NOMO-1 treated with dmso at 0.1 percent for 144 hours (cell line): ENCODE data around the gene KCNH2.

Source experiments
- DNase-seq: peaks from one replicate; lab custom pipeline; 2025; ENCODE audit not compliant: unreplicated experiment; lab: John Stamatoyannopoulos, UW

KCNH2 gene

DNA sequence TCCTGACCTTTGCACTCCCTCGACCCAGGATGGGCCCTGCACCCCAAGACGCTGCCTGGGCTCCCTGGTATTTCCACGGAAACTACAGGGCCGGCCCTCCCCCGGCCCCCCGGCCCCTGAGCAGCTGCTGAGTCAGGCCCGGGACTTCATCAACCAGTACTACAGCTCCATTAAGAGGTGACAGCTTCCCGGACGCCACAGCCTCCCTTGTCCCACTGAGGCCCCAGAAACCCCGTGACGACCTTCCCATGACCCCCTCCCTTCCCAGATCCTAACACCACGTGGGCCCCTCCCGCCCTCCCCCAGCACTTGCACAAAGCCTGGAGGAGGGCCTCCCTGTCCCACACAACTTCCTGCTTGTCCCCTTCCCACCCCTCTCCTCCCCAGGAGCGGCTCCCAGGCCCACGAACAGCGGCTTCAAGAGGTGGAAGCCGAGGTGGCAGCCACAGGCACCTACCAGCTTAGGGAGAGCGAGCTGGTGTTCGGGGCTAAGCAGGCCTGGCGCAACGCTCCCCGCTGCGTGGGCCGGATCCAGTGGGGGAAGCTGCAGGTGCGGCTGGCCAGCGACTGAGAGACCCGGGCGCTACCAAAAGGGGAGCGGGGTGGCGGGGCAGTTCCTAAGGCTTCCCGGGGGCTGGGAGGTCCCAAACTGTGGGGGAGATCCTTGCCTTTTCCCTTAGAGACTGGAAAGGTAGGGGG lies 18.4 kb upstream of the KCNH2 start:
- DNase-seq = no peak

DNA sequence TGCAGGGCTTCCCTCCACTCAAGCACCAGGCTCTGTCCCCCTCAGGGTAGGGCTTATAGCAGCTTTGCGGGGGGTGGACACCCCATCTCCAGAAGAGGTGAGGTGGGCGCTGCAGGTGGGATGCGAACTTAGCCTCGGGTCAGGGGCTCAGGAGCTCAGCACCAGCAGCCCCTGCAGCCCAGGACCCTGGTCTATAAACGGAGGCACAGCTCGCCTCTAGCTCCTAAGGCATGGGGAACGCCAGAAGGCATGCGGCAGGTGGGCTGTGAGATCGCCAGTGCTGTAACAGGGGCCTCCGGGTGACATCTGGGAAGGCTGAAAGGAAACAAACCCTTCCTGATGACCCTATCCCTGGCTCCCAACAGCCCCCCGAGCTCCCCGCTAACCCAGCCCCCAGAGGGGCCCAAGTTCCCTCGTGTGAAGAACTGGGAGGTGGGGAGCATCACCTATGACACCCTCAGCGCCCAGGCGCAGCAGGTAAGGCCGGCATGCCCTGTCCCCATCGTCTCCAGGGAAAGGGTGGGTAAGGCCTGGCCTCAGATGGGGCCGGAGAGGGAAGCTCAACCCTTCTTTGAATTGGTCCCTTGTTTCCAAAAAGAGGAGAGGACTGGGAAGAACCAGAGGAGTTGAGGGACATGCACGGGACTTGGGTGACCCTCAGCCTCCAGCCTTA lies 16.9 kb upstream of the KCNH2 start:
- no peak for DNase-seq

DNA sequence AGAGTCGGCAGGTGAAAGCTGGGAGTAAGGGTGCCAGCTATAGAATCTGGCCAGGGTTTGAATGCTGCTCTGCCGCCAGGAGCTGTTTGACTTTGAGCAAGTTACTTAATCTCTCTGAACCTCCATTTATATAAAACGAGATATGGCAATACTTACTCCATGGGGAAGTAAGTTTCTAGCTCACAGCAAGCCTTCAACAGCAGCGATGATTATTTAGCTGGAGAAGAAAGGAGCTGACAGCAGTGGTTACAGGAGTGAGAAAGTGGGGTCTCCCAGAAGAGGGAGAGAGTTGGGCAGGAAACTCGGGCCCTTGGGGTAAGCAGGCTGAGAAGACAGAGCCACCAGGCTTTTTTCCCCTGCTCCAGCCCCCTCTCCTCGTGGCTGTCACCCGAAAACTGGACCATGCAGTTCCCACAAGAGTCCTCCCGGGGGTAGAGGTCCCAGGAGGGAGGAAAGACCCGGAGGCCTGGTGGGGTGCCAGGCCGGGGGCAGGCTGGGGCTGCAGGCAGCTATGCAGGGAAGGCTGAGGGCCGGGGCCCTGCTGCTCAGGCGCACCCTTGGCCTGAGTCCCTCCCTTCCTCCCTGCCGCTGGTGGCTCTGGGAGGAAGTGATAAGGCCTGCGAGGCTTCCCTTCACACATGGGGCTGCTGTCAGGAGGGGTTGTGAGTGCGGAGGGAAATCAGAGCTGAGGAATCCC lies 16.2 kb upstream of the KCNH2 start:
- no peak for DNase-seq

DNA sequence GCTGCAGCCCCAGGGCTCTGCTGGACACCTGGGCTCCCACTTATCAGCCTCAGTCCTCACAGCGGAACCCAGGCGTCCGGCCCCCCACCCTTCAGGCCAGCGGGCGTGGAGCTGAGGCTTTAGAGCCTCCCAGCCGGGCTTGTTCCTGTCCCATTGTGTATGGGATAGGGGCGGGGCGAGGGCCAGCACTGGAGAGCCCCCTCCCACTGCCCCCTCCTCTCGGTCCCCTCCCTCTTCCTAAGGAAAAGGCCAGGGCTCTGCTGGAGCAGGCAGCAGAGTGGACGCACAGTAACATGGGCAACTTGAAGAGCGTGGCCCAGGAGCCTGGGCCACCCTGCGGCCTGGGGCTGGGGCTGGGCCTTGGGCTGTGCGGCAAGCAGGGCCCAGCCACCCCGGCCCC lies 15.4 kb upstream of the KCNH2 start:
- DNase-seq = no peak

DNA sequence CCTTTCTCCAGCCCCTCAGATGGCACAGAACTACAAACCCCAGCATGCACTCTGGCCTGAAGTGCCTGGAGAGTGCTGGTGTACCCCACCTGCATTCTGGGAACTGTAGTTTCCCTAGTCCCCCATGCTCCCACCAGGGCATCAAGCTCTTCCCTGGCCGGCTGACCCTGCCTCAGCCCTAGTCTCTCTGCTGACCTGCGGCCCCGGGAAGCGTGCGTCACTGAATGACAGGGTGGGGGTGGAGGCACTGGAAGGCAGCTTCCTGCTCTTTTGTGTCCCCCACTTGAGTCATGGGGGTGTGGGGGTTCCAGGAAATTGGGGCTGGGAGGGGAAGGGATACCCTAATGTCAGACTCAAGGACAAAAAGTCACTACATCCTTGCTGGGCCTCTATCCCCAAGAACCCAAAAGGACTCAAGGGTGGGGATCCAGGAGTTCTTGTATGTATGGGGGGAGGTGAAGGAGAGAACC lies 14.7 kb upstream of the KCNH2 start:
- DNase-seq = no peak

- DNase-seq = no peak
These were observed 14.0 kb upstream of the KCNH2 start for GRCh38 chr7:150992051-150992640.

- DNase-seq = no peak
These were observed 12.5 kb upstream of the KCNH2 start, which contains the start of gene NOS3 for GRCh38 chr7:150990416-150991186. Gene NOS3, plus strand, starts transcription at chr7:150991017. Its CDS starts 2,787 bp downstream, at chr7:150993804.

DNA sequence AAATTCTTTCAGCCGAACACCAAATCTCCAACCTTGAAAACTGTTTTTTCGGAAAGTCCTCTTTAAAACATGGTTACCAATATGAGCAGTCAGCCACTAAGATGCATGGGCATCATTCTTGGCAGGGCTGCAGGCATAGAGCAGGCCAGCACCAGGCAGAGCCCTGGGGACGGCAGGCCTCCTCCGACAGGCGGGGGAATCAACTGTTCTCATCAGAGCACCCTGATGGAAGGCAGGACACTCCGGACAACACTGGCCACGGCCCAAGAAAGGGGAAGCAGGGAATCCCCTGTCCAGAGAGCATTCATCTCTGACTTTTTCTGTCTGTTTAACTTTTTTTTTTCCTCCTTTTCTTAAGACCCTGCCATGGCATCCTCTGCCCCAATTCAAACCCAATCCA lies 11.3 kb upstream of the KCNH2 start:
- DNase-seq = no peak

DNA sequence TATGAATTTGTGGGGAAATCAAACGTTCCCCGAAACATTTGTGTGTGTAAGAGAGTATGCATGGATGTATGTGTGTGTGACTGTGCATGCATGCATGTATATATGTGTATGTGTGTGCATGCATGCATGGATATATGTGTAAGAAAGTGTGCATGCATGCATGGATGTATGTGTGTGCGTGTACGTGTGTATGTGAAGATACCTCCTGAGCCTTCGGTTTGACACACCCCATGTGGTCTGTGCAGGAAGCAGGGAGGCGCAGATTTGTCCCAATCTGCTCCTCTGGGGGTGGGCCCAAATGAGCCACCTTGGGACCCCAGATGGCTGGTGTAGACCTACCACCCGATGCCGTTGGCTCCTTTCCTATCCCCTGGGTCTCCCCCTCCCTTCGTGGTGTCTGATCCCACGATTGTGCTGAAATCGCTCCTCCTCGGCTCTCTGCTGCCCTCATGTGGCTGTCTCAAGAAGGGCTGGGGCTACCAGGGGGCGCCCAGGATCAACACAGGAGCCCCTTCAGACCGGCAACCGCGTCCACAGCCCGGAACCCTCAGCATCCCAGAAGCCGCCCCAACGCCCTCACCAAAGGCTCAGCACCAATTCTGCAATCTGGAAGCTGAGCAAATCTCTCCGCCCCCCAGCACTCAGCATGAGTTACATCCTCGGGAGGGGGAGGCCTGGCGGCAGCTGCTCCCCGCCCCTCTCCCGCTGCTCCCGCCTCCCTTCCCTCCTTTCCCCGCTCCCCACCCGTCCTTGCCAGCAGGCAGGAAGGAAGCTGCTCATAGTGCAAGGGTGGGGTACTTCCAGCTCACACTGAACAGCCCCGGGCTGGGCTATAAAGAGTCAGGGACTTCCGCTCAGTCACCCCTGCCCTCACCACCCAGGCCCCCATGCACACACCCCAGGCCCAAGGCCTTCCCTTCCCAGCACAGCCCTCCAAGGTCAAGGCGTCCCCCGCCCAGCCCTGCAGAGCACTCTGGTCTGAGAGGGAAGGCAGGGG lies 10.4 kb upstream of the KCNH2 start:
- DNase-seq = no peak

DNA sequence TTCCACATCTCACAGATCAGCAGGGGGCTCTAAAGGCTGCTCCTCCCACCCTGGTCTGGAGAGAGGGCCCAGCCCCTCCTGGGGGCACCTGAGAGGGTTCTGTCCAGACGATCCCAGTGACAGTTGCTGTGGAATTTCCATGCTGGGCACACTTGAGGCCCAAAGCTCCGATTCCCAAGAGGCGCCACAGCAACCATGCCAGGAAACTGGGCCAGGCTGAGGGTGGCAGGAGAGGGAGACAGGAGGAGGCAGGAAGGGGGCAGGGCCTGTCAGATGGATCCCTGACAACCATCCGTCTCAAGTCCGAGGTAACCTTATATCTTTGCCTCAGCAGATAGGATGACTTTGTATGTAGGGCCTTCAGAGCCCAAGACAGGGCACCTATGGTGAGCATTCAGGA lies 8.4 kb upstream of the KCNH2 start:
- no peak for DNase-seq

- no peak for DNase-seq
These were observed 8.0 kb upstream of the KCNH2 start for GRCh38 chr7:150986099-150986512.

- no peak for DNase-seq
These were observed 5.8 kb upstream of the KCNH2 start for GRCh38 chr7:150983893-150984368.

DNA sequence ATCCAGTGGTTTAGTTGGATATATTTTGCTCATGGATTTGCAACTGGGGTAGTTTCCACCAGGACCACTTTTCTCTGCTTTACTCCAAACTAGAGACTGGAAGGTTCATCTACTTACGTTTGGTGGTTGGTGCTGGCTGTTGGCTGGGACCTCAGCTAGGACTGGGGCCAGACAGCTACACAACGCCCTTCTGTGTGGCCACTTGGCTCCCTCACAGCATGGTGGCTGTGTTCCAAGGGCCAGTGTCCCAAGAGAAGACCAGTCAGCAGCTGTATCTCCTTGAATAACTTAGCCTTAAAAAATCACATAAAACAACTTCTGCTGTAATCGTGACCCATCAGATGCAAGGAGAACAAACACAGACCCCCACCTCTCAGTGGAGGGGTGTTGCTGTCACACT lies 4.2 kb upstream of the KCNH2 start:
- DNase-seq = no peak

- no peak for DNase-seq
These were observed 3.5 kb upstream of the KCNH2 start for GRCh38 chr7:150981644-150982043.

- DNase-seq = no peak
These were observed 2.5 kb upstream of the KCNH2 start for GRCh38 chr7:150980663-150981062.

DNA sequence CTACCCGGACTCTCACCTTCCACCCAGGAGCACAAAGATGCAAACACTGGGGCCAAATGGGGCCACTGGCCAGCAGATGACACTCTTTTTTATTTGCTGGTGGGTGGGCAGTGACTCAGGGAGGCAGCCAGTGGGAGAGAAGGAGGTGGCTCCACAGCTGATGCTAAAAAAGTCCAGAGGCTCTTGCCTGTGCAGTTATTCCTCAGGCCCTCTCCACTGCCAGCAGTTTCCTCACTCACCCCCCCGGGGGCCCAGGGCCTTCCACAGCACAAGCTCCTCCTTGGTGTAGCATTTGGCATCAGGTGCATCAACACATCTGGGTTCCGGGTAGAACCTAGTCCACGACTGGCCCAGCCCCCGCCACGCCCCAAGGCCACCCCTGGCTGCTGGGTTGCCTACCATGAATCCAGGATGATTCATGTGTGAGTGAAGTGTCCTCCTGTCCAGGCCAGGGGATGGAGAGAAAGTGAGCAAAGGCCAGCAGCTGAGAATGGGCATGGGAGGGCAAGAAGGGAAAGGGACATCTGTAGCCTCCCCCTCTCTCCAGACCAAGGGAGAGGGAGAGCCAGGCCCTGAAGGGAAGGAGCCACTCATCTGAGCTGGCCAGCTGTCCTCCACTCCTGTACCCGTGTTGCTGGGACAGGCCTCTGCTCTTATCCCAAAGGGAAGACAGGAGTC lies 1.7 kb upstream of the KCNH2 start:
- no peak for DNase-seq

DNA sequence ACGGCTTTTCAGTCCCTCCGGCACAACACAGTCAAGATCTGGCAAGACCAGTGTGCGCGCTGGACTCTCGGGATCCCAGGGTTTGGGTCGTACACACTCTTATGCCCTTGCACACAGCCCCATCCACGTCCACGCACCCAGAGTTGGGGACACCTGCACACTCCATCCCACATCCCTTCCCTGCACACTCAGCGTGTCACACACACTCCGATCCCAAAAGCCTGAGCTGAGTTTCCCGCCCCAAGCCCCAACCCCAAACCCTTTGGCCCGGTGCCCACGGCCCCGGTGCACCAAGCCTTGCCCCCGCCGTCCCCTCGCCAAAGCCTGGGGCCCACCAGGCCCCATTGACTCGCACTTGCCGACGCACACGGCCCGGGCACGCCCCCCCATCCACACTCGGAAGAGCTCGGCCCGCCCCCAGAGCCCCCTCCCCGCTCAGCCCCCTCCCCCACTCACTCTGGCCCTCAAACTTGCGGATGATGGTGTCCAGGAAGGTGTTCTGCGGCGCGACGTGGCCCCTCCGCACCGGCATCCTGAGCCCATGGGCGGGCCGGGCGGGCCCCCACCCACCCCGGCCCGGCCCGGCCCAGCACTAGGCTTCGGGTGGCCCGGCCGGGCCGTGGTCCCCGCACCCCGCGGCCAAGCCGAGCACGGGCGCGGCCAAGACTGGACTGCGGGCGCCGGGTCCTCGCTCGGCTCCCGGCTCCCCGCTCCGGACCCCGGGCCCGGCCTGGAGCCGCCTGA lies 567 bp downstream of the KCNH2 start:
- no peak for DNase-seq
